CD14-positive monocyte (primary cell): Measurements from ENCODE around the gene SLC1A7. TPM values are rescaled to one million over a fixed set of nuclear protein-coding genes. Genes with fewer than 3 reads are reported as not detected.

Experiments
- DNase-seq, 3 donors: peaks; one replicate each; pipeline ENCODE4 v3.0.0-alpha.2; 2011 to 2022
- H2AFZ ChIP-seq: 2 replicates; pipeline ENCODE4 v1.6.0; 2012; ENCODE audit warnings: mild to moderate bottlenecking, low read depth, low read length, inconsistent platforms; ENCODE audit not compliant: insufficient read depth, poor library complexity, severe bottlenecking
- H3K27ac ChIP-seq, 2 donors: 1 replicate in 1 of 2; 2 replicates in 1 of 2; pipeline ENCODE4 v1.5.1; 2012 to 2013; ENCODE audit warnings: low read length in 2 of 2, control low read depth in 1 of 2, inconsistent platforms in 1 of 2, low read depth in 1 of 2, mild to moderate bottlenecking in 1 of 2
- H3K27me3 ChIP-seq, 2 donors: one replicate each; pipeline versions ENCODE4 v1.6.0 to v1.6.1; 2011 to 2013; ENCODE audit warnings: low read length in 2 of 2; ENCODE audit not compliant: control insufficient read depth in 2 of 2, insufficient read depth in 2 of 2
- H3K36me3 ChIP-seq, 2 donors: replicated peaks in 1 of 2; 1 replicate in 1 of 2; 2 replicates in 1 of 2; pipeline versions ENCODE4 v1.5.1 to v1.6.1; 2012 to 2013; ENCODE audit warnings: low read length in 2 of 2, control low read depth in 1 of 2, inconsistent platforms in 1 of 2, mild to moderate bottlenecking in 1 of 2; ENCODE audit not compliant: insufficient read depth in 2 of 2, control insufficient read depth in 1 of 2
- H3K4me1 ChIP-seq, 2 donors: 1 replicate in 1 of 2; 2 replicates in 1 of 2; pipeline versions ENCODE4 v1.5.1 to v1.6.1; 2012 to 2013; ENCODE audit warnings: low read length in 2 of 2, control low read depth in 1 of 2, inconsistent platforms in 1 of 2, mild to moderate bottlenecking in 1 of 2, moderate library complexity in 1 of 2; ENCODE audit not compliant: insufficient read depth in 2 of 2, control insufficient read depth in 1 of 2
- H3K4me2 ChIP-seq: replicated peaks from 2 replicates; pipeline ENCODE3; 2012; ENCODE audit warnings: low read length, moderate library complexity, mild to moderate bottlenecking; ENCODE audit not compliant: poor library complexity, severe bottlenecking; ENCODE audit errors: extremely low read depth
- H3K4me3 ChIP-seq, 3 experiments: fragments of 200-600 bp in 1 of 3; sonication (generic) in 1 of 3; replicated peaks in 1 of 3; 1 replicate in 2 of 3; 2 replicates in 1 of 3; pipeline ENCODE4 v1.5.1; 2011 to 2013; ENCODE audit warnings: low read length in 3 of 3, mild to moderate bottlenecking in 3 of 3, control low read depth in 2 of 3, low read depth in 2 of 3, inconsistent platforms in 1 of 3, moderate library complexity in 1 of 3
- H3K79me2 ChIP-seq: 2 replicates; pipeline ENCODE4 v1.6.0; 2012; ENCODE audit warnings: mild to moderate bottlenecking, control low read depth, inconsistent platforms, low read length, moderate library complexity; ENCODE audit not compliant: insufficient read depth
- H3K9ac ChIP-seq: 2 replicates; pipeline ENCODE4 v1.6.0; 2017; ENCODE audit warnings: low read length, mild to moderate bottlenecking; ENCODE audit not compliant: insufficient read depth, poor library complexity, severe bottlenecking
- H3K9me3 ChIP-seq, 2 donors: replicated peaks in 1 of 2; 1 replicate in 1 of 2; 2 replicates in 1 of 2; pipeline versions ENCODE4 v1.5.1 to v1.6.1; 2012 to 2013; ENCODE audit warnings: low read length in 2 of 2, control low read depth in 1 of 2; ENCODE audit not compliant: control insufficient read depth in 1 of 2, insufficient read depth in 1 of 2
- H4K20me1 ChIP-seq: 2 replicates; pipeline ENCODE4 v1.6.0; 2012; ENCODE audit warnings: mild to moderate bottlenecking, low read length, control low read depth, moderate library complexity; ENCODE audit not compliant: insufficient read depth
- H3K27ac Mint-ChIP-seq, 7 donors: one replicate each; pipeline ENCODE4 v1.8.0; 2020; ENCODE audit warnings: mild to moderate bottlenecking in 7 of 7, mixed read lengths in 7 of 7, moderate library complexity in 6 of 7, inconsistent platforms in 2 of 7
- H3K27me3 Mint-ChIP-seq, 3 donors: one replicate each; pipeline ENCODE4 v1.8.0; 2021 to 2022; ENCODE audit warnings: low read depth in 3 of 3, mild to moderate bottlenecking in 3 of 3, mixed read lengths in 3 of 3, moderate library complexity in 3 of 3, inconsistent platforms in 1 of 3
- H3K36me3 Mint-ChIP-seq, 2 donors: one replicate each; pipeline ENCODE4 v1.8.0; 2020; ENCODE audit warnings: mixed read lengths in 2 of 2, inconsistent platforms in 1 of 2, mild to moderate bottlenecking in 1 of 2
- H3K4me1 Mint-ChIP-seq: one replicate; pipeline ENCODE4 v1.8.0; 2020; ENCODE audit warnings: mild to moderate bottlenecking, mixed read lengths
- H3K4me3 Mint-ChIP-seq, 2 donors: one replicate each; pipeline ENCODE4 v1.8.0; 2020; ENCODE audit warnings: mild to moderate bottlenecking in 2 of 2, mixed read lengths in 2 of 2, moderate library complexity in 1 of 2
- H3K9me3 Mint-ChIP-seq, 7 donors: one replicate each; pipeline ENCODE4 v1.8.0; 2020 to 2022; ENCODE audit warnings: mixed read lengths in 7 of 7, mild to moderate bottlenecking in 6 of 7, moderate library complexity in 6 of 7, inconsistent platforms in 2 of 7
- CTCF ChIP-seq: fragments of 200-600 bp; IDR thresholded peaks from one replicate; pipeline ENCODE4 v1.8.0; 2022; ENCODE audit warnings: antibody characterized with exemption, mild to moderate bottlenecking
- WGBS: methylation state at CpG from one replicate; pipeline ENCODE4 v1.1.5; 2013; ENCODE audit warnings: missing lambda C conversion rate; ENCODE audit not compliant: insufficient coverage; 5-methylcytosine and 5-hydroxymethylcytosine counted together
- intact Hi-C, 2 donors: fragments of 100-400 bp; cut with micrococcal nuclease; formaldehyde crosslinking; loops; one replicate each; pipeline versions ENCODE4 v1.15.0 to v1.15.1; 2023
- polyA plus RNA-seq, 3 donors: library from polyadenylated mRNA; depleted of rRNA in 1 of 3; unstranded in 2 of 3; stranded (reverse) in 1 of 3; fragments of 300-500 nt in 2 of 3; fragments of >200 nt in 1 of 3; fragmentation: Illumina TruSeq in 2 of 3; gene quantifications; 1 replicate in 2 of 3; 2 replicates in 1 of 3; pipeline ENCODE4 v1.2.3, GENCODE V29; 2012 to 2021

The SLC1A7 gene
- polyA plus RNA-seq, 3 donors: not detected

GRCh38 chr1:53111693-53112092, 30.7 kb downstream of the SLC1A7 start:
- intact Hi-C loops: no loop called here
- no peak overlapping the region for H2AFZ ChIP-seq

DNA sequence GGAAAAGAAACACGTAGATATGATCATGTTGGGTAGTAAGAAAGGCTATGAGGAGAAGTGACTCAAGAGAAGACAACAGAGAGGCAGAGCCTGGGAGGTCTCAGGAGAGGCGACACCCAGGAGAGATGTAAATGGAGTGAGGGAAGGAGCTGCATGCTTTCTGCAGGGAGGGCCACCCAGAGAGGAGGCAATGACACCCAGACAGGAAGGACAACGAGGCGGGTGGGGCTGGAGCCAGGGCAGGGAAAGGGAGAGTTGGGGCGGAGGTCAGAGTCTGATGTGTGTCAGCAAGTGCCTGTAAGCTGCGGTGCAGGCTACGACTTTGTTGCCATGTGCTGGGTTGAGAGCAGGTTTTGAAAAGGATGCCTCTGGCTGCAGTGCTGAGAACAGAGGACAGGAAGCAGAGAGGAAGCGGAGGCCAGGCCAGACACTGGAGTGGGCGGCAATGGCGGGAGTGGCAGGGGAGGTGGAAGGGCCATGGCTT, 31.3 kb downstream of the SLC1A7 start:
- intact Hi-C loops: no loop called here
- WGBS: 53% methylated on average over 9 of the region's 10 CpGs
- H3K9me3 Mint-ChIP-seq: peaks cover 0 to 6% (median 0%) of the 10 kb centered on the region in 7 donors
- H3K9me3 ChIP-seq: no peaks in the 10 kb centered on the region
- peaks cover 4 to 17% (median 11%) of the 10 kb centered on the region in 3 donors for H3K27me3 Mint-ChIP-seq
- H3K4me2 ChIP-seq: peak overlapping the region; percentile 24
- no peaks in the 10 kb centered on the region for H3K36me3 Mint-ChIP-seq
- TF ChIP-seq CTCF: no peak
- no peaks in the 10 kb centered on the region for H3K79me2 ChIP-seq
- no peak overlapping the region for H3K4me3 ChIP-seq
- H3K27ac ChIP-seq: no peak overlapping the region
- H3K36me3 ChIP-seq: no peaks in the 10 kb centered on the region
- peak overlapping the region; percentile 6 for H2AFZ ChIP-seq
- no peaks in the 10 kb centered on the region for H3K27me3 ChIP-seq
- peak overlapping the region in 1 of 2 donors; percentile 17 for H3K4me3 Mint-ChIP-seq
- H3K27ac Mint-ChIP-seq: peak overlapping the region in 2 of 7 donors; percentile 26 to 53
- H4K20me1 ChIP-seq: no peaks in the 10 kb centered on the region
- peak in 2 of 3 donors; percentile 6 to 11 for DNase-seq
- peaks cover 27% of the 10 kb centered on the region for H3K4me1 Mint-ChIP-seq
- no peak overlapping the region for H3K9ac ChIP-seq
- peaks cover 27 to 28% of the 10 kb centered on the region in 2 donors for H3K4me1 ChIP-seq

More at GRCh38 chr1:53111693-53112092, 30.7 kb downstream of the SLC1A7 start:
- H3K79me2 ChIP-seq: no peaks in the 10 kb centered on the region
- peaks cover 5 to 18% (median 11%) of the 10 kb centered on the region in 3 donors for H3K27me3 Mint-ChIP-seq
- DNase-seq: no peak
- H3K36me3 ChIP-seq: no peaks in the 10 kb centered on the region
- no peak overlapping the region for H3K4me3 ChIP-seq
- peaks cover 27 to 28% of the 10 kb centered on the region in 2 donors for H3K4me1 ChIP-seq
- H3K9me3 ChIP-seq: no peaks in the 10 kb centered on the region
- H3K27ac ChIP-seq: no peak overlapping the region
- H3K27ac Mint-ChIP-seq: peak overlapping the region in 1 of 7 donors; percentile 38
- no peaks in the 10 kb centered on the region for H4K20me1 ChIP-seq
- no peak overlapping the region for H3K4me3 Mint-ChIP-seq
- no peak overlapping the region for H3K4me2 ChIP-seq
- H3K9me3 Mint-ChIP-seq: peaks cover 0 to 6% (median 0%) of the 10 kb centered on the region in 7 donors
- no peaks in the 10 kb centered on the region for H3K36me3 Mint-ChIP-seq
- H3K9ac ChIP-seq: no peak overlapping the region
- no peak for TF ChIP-seq CTCF
- no peaks in the 10 kb centered on the region for H3K27me3 ChIP-seq
- WGBS: 100% methylated on average over 1 of the region's 5 CpGs
- peaks cover 27% of the 10 kb centered on the region for H3K4me1 Mint-ChIP-seq
